ENCODE data around the gene ERBB4.

DNA sequence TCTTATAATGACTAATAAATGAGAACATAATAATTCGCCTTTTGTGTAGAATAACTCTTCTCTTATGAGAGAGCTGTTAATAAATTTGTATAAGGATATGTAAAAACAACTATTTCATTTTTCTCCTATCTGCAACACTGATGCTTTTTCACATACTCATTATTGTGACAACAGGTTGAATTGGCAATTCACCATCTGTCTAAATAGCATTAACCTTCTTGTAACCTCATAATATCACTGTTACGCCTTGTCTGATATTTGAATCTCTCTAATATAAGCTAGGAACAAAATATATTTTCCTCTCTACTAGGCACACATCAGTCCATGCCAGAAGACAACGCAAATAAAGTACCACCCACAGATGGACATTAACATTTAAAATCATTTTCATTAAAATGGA lies 1043.3 kb downstream of the ERBB4 start:
- TF ChIP-seq, protein P1, sequence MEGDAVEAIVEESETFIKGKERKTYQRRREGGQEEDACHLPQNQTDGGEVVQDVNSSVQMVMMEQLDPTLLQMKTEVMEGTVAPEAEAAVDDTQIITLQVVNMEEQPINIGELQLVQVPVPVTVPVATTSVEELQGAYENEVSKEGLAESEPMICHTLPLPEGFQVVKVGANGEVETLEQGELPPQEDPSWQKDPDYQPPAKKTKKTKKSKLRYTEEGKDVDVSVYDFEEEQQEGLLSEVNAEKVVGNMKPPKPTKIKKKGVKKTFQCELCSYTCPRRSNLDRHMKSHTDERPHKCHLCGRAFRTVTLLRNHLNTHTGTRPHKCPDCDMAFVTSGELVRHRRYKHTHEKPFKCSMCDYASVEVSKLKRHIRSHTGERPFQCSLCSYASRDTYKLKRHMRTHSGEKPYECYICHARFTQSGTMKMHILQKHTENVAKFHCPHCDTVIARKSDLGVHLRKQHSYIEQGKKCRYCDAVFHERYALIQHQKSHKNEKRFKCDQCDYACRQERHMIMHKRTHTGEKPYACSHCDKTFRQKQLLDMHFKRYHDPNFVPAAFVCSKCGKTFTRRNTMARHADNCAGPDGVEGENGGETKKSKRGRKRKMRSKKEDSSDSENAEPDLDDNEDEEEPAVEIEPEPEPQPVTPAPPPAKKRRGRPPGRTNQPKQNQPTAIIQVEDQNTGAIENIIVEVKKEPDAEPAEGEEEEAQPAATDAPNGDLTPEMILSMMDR (IDR thresholded peaks at IDR 0.05): no peak
- TF ChIP-seq POLR2A (IDR thresholded peaks at IDR 0.05): no peak

All from esophagus squamous epithelium (tissue), 4 donors.